Astrocyte (in vitro differentiated cells and primary cell): Measurements from ENCODE around the gene ZNF22. TPM values are rescaled to one million over a fixed set of nuclear protein-coding genes. Genes with fewer than 3 reads are reported as not detected.
A peak's percentile ranks its signal among the peaks of the same experiment; 100 is the strongest.

Source experiments
- DNase-seq: peaks from one replicate; pipeline ENCODE4 v3.0.0-alpha.2; 2010; ENCODE audit warnings: low read depth
- FAIRE-seq: peaks from 2 replicates; lab custom pipeline; 2011; peaks lifted over from hg19 to GRCh38; lab: Jason Lieb, UNC
- H2AFZ ChIP-seq: 2 replicates; pipeline ENCODE4 v1.6.0; 2012; ENCODE audit warnings: low read depth, low read length, inconsistent platforms
- H3K27ac ChIP-seq: 2 replicates; pipeline ENCODE4 v1.5.1; 2011; ENCODE audit warnings: low read depth, low read length, inconsistent platforms
- H3K27me3 ChIP-seq: 2 replicates; pipeline ENCODE4 v1.6.0; 2011; ENCODE audit warnings: low read length, inconsistent platforms; ENCODE audit not compliant: insufficient read depth
- H3K36me3 ChIP-seq: 2 replicates; pipeline ENCODE4 v1.5.1; 2011; ENCODE audit warnings: low read length, inconsistent platforms; ENCODE audit not compliant: insufficient read depth
- H3K4me1 ChIP-seq: 2 replicates; pipeline ENCODE4 v1.5.1; 2011; ENCODE audit warnings: low read length, inconsistent platforms; ENCODE audit not compliant: insufficient read depth
- H3K4me2 ChIP-seq: 2 replicates; pipeline ENCODE4 v1.6.0; 2012; ENCODE audit warnings: low read length, inconsistent platforms
- H3K4me3 ChIP-seq: 2 replicates; pipeline ENCODE4 v1.5.1; 2011; ENCODE audit warnings: low read depth, mild to moderate bottlenecking, low read length, inconsistent platforms; ENCODE audit not compliant: insufficient read depth
- H3K79me2 ChIP-seq: 2 replicates; pipeline ENCODE4 v1.6.0; 2012; ENCODE audit warnings: mild to moderate bottlenecking, low read length, inconsistent platforms; ENCODE audit not compliant: insufficient read depth
- H3K9ac ChIP-seq: 2 replicates; pipeline ENCODE4 v1.6.0; 2012; ENCODE audit warnings: mild to moderate bottlenecking, low read length, inconsistent platforms
- H3K9me3 ChIP-seq: 2 replicates; pipeline ENCODE4 v1.5.1; 2012; ENCODE audit warnings: low read depth, mild to moderate bottlenecking, low read length, inconsistent platforms; ENCODE audit not compliant: insufficient read depth
- H4K20me1 ChIP-seq: 2 replicates; pipeline ENCODE4 v1.6.0; 2012; ENCODE audit warnings: low read length, inconsistent platforms; ENCODE audit not compliant: insufficient read depth
- H3K27ac Mint-ChIP-seq: one replicate; pipeline ENCODE4 v1.8.0; 2021; ENCODE audit warnings: mild to moderate bottlenecking, mixed read lengths; ENCODE audit not compliant: unreplicated experiment
- H3K27me3 Mint-ChIP-seq: one replicate; pipeline ENCODE4 v1.8.0; 2021; ENCODE audit warnings: low read depth, mixed read lengths; ENCODE audit not compliant: unreplicated experiment
- H3K36me3 Mint-ChIP-seq: one replicate; pipeline ENCODE4 v1.8.0; 2021; ENCODE audit warnings: low read depth, mixed read lengths; ENCODE audit not compliant: unreplicated experiment
- H3K4me1 Mint-ChIP-seq: one replicate; pipeline ENCODE4 v1.8.0; 2021; ENCODE audit warnings: low read depth, mixed read lengths; ENCODE audit not compliant: unreplicated experiment
- H3K4me3 Mint-ChIP-seq: one replicate; pipeline ENCODE4 v1.8.0; 2021; ENCODE audit warnings: mild to moderate bottlenecking, moderate library complexity, mixed read lengths; ENCODE audit not compliant: unreplicated experiment
- H3K9me3 Mint-ChIP-seq: one replicate; pipeline ENCODE4 v1.8.0; 2021; ENCODE audit warnings: mild to moderate bottlenecking, mixed read lengths; ENCODE audit not compliant: unreplicated experiment
- CTCF ChIP-seq: IDR thresholded peaks from 2 replicates; pipeline ENCODE4 v1.5.1; 2011; ENCODE audit warnings: low read depth, mild to moderate bottlenecking, inconsistent platforms, low read length, moderate library complexity; ENCODE audit not compliant: insufficient read depth
- EZH2 ChIP-seq: IDR thresholded peaks from 2 replicates; pipeline ENCODE4 v1.6.1; 2012; ENCODE audit warnings: mild to moderate bottlenecking, low read length, inconsistent platforms; ENCODE audit not compliant: insufficient read depth
- total RNA-seq: library from RNA; stranded (reverse); gene quantifications from 2 replicates; pipeline ENCODE4 v1.2.1, GENCODE V29; 2021

Gene ZNF22
- total RNA-seq, 1 donor from 2014 or later: 12.0 TPM

GRCh38 chr10:44992732-44993225, 7.9 kb upstream of the ZNF22 start:
- TF ChIP-seq EZH2 (no peak), CTCF (no peak)
- Mint-ChIP-seq H3K27ac (peak overlapping the region; percentile 53), H3K9me3 (no peaks in the 10 kb centered on the region), H3K4me3 (no peak overlapping the region), H3K36me3 (peaks cover 31% of the 10 kb centered on the region), H3K4me1 (peaks cover 16% of the 10 kb centered on the region), H3K27me3 (no peaks in the 10 kb centered on the region)
- Histone ChIP-seq H3K27me3 (no peaks in the 10 kb centered on the region), H4K20me1 (no peaks in the 10 kb centered on the region), H3K9me3 (no peaks in the 10 kb centered on the region), H3K79me2 (no peaks in the 10 kb centered on the region), H3K4me3 (no peak overlapping the region), H2AFZ (no peak overlapping the region), H3K4me2 (no peak overlapping the region), H3K9ac (no peak overlapping the region), H3K27ac (no peak overlapping the region), H3K36me3 (no peaks in the 10 kb centered on the region), H3K4me1 (no peaks in the 10 kb centered on the region)
- DNase-seq: no peak
- FAIRE-seq: no peak

- Histone ChIP-seq H4K20me1 (no peaks in the 10 kb centered on the region), H3K36me3 (no peaks in the 10 kb centered on the region), H3K27me3 (no peaks in the 10 kb centered on the region), H3K4me2 (no peak overlapping the region), H2AFZ (no peak overlapping the region), H3K4me1 (no peaks in the 10 kb centered on the region), H3K9me3 (no peaks in the 10 kb centered on the region), H3K4me3 (no peak overlapping the region), H3K27ac (no peak overlapping the region), H3K79me2 (no peaks in the 10 kb centered on the region), H3K9ac (no peak overlapping the region)
- DNase-seq: no peak
- no peak for TF ChIP-seq EZH2
- TF ChIP-seq CTCF: no peak
- Mint-ChIP-seq H3K4me3 (no peak overlapping the region), H3K36me3 (peaks cover 29% of the 10 kb centered on the region), H3K27ac (peak overlapping the region; percentile 53), H3K9me3 (no peaks in the 10 kb centered on the region), H3K4me1 (peaks cover 16% of the 10 kb centered on the region), H3K27me3 (no peaks in the 10 kb centered on the region)
- no peak for FAIRE-seq
These were observed 7.3 kb upstream of the ZNF22 start for GRCh38 chr10:44993226-44993921.
